Uterus (tissue), 4 donors: ENCODE results near the gene ADIRF. TPM values are rescaled to one million over a fixed set of nuclear protein-coding genes. Genes with fewer than 3 reads are reported as not detected.

ENCODE experiments used
- DNase-seq, 2 donors: peaks; one replicate each; pipeline ENCODE4 v3.0.0-alpha.2; 2019 to 2020
- H3K27ac ChIP-seq, 2 donors: fragments of 200-600 bp; sonication (generic); 1 replicate in 1 of 2; 2 replicates in 1 of 2; pipeline ENCODE4 v1.5.1; 2016 to 2018
- H3K27me3 ChIP-seq, 2 donors: fragments of 200-600 bp; sonication (generic); one replicate each; pipeline ENCODE4 v1.5.1; 2018 to 2019; ENCODE audit warnings: control low read depth in 1 of 2
- H3K36me3 ChIP-seq, 2 donors: fragments of 200-600 bp; sonication (generic); one replicate each; pipeline ENCODE4 v1.5.1; 2019; ENCODE audit warnings: control low read depth in 1 of 2
- H3K4me1 ChIP-seq, 2 donors: fragments of 200-600 bp; sonication (generic); one replicate each; pipeline ENCODE4 v1.5.1; 2018 to 2019; ENCODE audit warnings: control low read depth in 1 of 2
- H3K4me3 ChIP-seq, 2 donors: fragments of 200-600 bp; sonication (generic); 1 replicate in 1 of 2; 2 replicates in 1 of 2; pipeline ENCODE4 v1.5.1; 2018 to 2019; ENCODE audit warnings: mild to moderate bottlenecking in 1 of 2
- H3K9me3 ChIP-seq, 2 donors: fragments of 200-600 bp; sonication (generic); one replicate each; pipeline ENCODE4 v1.5.1; 2019; ENCODE audit warnings: control low read depth in 1 of 2
- POLR2A ChIP-seq, 2 donors: fragments of 450-650 bp; IDR thresholded peaks; one replicate each; pipeline ENCODE4 v1.6.1; 2016; ENCODE audit warnings: antibody characterized with exemption in 2 of 2, mild to moderate bottlenecking in 1 of 2, moderate library complexity in 1 of 2
- intact Hi-C: fragments of 100-400 bp; cut with DNase I; formaldehyde crosslinking; loops from one replicate; pipeline ENCODE4 v1.15.1; 2023; ENCODE audit warnings: low total_unique reads
- total RNA-seq, 4 donors: library from RNA; depleted of rRNA in 3 of 4; stranded (reverse); fragments of >200 nt in 3 of 4; gene quantifications; one replicate each; pipeline versions ENCODE4 v1.1.0 to v1.2.4, GENCODE V29; 2014 to 2023
- TF ChIP-seq, protein P1 (sequence below), 4 experiments: fragments of 200-600 bp in 2 of 4; fragments of 450-650 bp in 2 of 4; sonication (generic) in 2 of 4; IDR thresholded peaks; one replicate each; pipeline ENCODE4 v1.5.1; 2016 to 2019; ENCODE audit warnings: antibody characterized with exemption in 4 of 4, mild to moderate bottlenecking in 2 of 4, moderate library complexity in 1 of 4
- donor health status: DM: yes; HTN: yes; CAD: no.

Gene ADIRF
- total RNA-seq, 4 donors from 2014 or later, result 8.5 to 368 (median 275) TPM

DNA sequence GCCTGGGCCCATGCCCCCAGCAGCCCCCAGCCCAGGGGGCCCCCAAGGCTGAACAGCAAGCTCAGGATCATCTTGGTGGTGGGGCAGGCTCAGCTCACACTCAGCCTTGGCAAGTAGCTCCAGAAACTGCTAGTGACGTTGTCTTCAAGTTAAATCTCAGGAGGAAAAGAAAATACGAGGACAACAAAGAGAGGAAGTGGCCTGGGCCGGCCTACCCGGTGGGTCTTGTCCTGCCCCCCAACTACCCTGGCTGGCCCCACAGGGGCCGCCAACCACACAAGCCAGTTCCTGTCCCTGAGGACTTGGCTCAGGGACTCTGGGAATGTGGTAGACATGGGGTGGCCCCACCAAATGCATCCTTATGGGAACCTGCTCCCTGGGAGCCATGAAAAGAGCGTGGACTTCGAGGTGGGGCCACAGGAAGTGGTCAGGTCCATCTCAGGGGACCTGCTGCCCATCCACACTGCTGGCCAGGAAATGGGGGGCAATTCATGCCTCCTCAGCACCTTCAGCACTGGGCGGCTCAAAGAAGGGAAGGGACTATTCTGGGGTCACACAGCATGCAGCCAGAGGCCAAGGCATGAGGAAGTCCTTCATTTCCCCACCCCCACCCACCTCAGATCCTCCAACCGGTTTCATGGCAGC is 10.7 kb upstream of the ADIRF start, which contains the start of gene MMRN2:
Gene MMRN2 (minus strand): TSS at position 145 of the 645 bp plus-strand sequence. CDS start 74 bp downstream, at position 71.
- intact Hi-C loops, result no loop called here
- peak within 1 kb of the TSS; percentile 76 to 82 for H3K27ac ChIP-seq
- DNase-seq, result no peak
- H3K27me3 ChIP-seq, result no peaks in the 10 kb centered on the region
- peak within 1 kb of the TSS; percentile 10 to 26 for H3K4me3 ChIP-seq
- H3K36me3 ChIP-seq, result no peaks in the 10 kb centered on the region
- TF ChIP-seq, protein P1, sequence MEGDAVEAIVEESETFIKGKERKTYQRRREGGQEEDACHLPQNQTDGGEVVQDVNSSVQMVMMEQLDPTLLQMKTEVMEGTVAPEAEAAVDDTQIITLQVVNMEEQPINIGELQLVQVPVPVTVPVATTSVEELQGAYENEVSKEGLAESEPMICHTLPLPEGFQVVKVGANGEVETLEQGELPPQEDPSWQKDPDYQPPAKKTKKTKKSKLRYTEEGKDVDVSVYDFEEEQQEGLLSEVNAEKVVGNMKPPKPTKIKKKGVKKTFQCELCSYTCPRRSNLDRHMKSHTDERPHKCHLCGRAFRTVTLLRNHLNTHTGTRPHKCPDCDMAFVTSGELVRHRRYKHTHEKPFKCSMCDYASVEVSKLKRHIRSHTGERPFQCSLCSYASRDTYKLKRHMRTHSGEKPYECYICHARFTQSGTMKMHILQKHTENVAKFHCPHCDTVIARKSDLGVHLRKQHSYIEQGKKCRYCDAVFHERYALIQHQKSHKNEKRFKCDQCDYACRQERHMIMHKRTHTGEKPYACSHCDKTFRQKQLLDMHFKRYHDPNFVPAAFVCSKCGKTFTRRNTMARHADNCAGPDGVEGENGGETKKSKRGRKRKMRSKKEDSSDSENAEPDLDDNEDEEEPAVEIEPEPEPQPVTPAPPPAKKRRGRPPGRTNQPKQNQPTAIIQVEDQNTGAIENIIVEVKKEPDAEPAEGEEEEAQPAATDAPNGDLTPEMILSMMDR (IDR thresholded peaks at IDR 0.05), result no peak
- TF ChIP-seq POLR2A (IDR thresholded peaks at IDR 0.05), result no peak
- H3K4me1 ChIP-seq, result peaks cover 4 to 10% of the 10 kb centered on the region in 2 donors
- no peaks in the 10 kb centered on the region for H3K9me3 ChIP-seq

DNA sequence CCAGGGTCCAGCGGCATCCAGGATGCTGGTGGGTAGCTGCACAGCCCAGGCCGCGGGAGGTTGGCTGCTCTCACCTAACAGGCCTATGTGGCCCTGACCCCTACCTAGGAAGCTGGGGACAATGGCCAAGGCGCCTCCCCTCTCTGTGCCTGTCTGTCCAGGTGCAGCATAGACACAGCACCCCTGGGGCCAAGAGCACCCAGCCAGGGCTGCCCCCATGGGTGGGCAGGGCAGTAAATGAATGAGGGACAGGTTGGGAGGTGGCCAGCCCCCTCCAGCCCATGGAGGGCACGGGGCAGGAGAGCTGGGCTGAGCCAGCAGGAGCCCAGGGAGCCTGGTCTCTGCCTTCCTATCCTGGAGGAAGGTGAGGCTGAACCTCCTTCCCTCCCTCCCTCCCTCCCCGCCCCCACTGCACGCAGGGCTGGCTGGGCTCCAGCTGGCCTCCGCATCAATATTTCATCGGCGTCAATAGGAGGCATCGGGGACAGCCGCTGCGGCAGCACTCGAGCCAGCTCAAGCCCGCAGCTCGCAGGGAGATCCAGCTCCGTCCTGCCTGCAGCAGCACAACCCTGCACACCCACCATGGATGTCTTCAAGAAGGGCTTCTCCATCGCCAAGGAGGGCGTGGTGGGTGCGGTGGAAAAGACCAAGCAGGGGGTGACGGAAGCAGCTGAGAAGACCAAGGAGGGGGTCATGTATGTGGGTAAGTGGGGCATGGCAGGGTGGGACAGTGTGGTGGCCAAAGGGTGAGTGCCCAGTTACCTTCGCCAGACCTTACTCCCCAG is 10.0 kb upstream of the ADIRF start, which contains the start of gene SNCG:
Gene SNCG (plus strand): TSS at position 484 of the 785 bp plus-strand sequence. CDS start 99 bp downstream, at position 583.
- DNase-seq, result peak in 1 of 2 donors; percentile 66
- intact Hi-C loops, result no loop called here
- H3K4me1 ChIP-seq, result peaks cover 4 to 10% of the 10 kb centered on the region in 2 donors
- peak within 1 kb of the TSS; percentile 76 to 82 for H3K27ac ChIP-seq
- H3K27me3 ChIP-seq, result no peaks in the 10 kb centered on the region
- H3K9me3 ChIP-seq, result no peaks in the 10 kb centered on the region
- H3K4me3 ChIP-seq, result peak within 1 kb of the TSS; percentile 3 to 26
- no peaks in the 10 kb centered on the region for H3K36me3 ChIP-seq
- TF ChIP-seq POLR2A (IDR thresholded peaks at IDR 0.05), result no peak
- TF ChIP-seq, protein P1 (IDR thresholded peaks at IDR 0.05), result no peak

DNA sequence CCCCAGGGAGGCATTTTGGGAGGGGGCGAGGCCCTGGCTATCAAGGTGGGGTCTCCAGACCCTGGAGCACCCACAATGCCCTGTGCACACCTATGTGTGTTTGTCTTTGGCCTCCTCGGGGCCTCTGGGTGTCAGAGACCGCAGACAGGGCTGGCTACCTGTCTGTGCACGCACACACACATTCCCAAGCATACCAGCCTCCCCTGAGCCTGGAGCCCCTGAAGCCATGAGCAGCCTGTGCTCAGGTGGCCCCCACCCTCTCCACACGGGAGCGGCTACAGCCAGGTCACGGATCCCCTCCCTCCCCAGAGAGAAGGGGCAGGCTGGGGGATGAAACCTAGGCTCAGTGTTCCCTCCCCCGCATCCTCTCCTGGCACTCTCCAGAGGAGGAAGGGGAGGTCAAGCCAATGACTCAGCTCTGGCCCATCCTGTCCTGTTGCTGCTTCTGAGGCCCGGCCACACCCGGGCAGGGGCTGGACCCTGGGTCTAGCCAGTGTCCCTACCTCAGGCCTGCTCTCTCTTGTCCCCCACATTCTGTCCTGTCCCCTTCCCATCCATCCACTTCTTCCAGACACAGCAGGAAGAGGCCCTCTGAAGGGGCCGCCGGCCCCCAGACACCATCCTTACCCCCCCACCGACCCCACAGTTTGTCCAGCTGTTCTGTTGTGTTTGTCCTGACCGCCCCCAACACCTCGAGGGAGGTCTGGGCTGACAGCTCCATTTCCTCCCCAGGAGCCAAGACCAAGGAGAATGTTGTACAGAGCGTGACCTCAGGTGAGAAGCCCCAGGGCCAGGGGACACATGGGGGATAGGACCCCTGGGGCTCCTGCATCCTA is 9.2 kb upstream of the ADIRF start:
- H3K36me3 ChIP-seq, result no peaks in the 10 kb centered on the region
- no peaks in the 10 kb centered on the region for H3K27me3 ChIP-seq
- peak overlapping the region; percentile 76 to 82 for H3K27ac ChIP-seq
- peak in 1 of 2 donors; percentile 14 for TF ChIP-seq POLR2A (IDR thresholded peaks at IDR 0.05)
- TF ChIP-seq, protein P1 (IDR thresholded peaks at IDR 0.05), result no peak
- DNase-seq, result peak; percentile 83 to 84
- peak overlapping the region; percentile 0 to 2 for H3K4me3 ChIP-seq
- H3K9me3 ChIP-seq, result no peaks in the 10 kb centered on the region
- intact Hi-C loops, result no loop called here
- H3K4me1 ChIP-seq, result peaks cover 4 to 10% of the 10 kb centered on the region in 2 donors

DNA sequence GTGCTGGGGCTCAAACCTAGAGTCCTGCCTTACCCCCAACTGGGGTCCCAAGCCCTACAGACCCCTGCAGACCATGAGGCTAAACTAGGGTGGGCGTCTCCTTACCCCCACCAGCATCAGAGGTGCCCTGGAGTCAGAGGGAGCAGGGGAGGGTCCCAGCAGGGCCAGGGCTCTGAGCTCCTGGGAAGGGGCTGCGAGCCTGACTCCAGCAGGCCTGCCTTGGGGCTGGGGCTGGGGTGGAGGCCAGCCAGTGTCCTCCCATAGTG is 8.6 kb upstream of the ADIRF start:
- no peak overlapping the region for H3K4me3 ChIP-seq
- no peaks in the 10 kb centered on the region for H3K36me3 ChIP-seq
- H3K27me3 ChIP-seq, result no peaks in the 10 kb centered on the region
- intact Hi-C loops, result loop anchor here (10.0 kb wide), 1 partner anchor 135 kb away; the partner anchor contains the start of genes GLUD1 and SHLD2
- TF ChIP-seq, protein P1 (IDR thresholded peaks at IDR 0.05), result no peak
- no peak for TF ChIP-seq POLR2A (IDR thresholded peaks at IDR 0.05)
- peak overlapping the region; percentile 76 to 82 for H3K27ac ChIP-seq
- no peaks in the 10 kb centered on the region for H3K9me3 ChIP-seq
- DNase-seq, result no peak
- H3K4me1 ChIP-seq, result peaks cover 3 to 10% of the 10 kb centered on the region in 2 donors
